ENCODE data around the gene HARS2. TPM values are rescaled to one million over a fixed set of nuclear protein-coding genes. Genes with fewer than 3 reads are reported as not detected.

The HARS2 gene
- total RNA-seq, 1 experiment from 2014 or later, result 20.5 TPM

GRCh38 chr5:140700177-140701144 lies 9.2 kb downstream of the HARS2 start, which contains the start of gene ZMAT2:
Gene ZMAT2 (plus strand): TSS chr5:140700447. CDS start chr5:140700461, 14 bp downstream.
- H4K91ac ChIP-seq (ENCODE audit: insufficient read length, low read depth, low read length), result no peak within 1 kb of the TSS
- no peaks in the 10 kb centered on the region for H3K27me3 Mint-ChIP-seq (ENCODE audit: low read depth)
- H2BK5ac ChIP-seq (ENCODE audit: insufficient read length, low read length), result peak within 1 kb of the TSS; percentile 42
- no peak within 1 kb of the TSS for H2BK20ac ChIP-seq (ENCODE audit: low read depth, low read length, poor library complexity, severe bottlenecking)
- no peaks in the 10 kb centered on the region for H3K27me3 ChIP-seq (ENCODE audit: insufficient read depth, low read length)
- no peak within 1 kb of the TSS for H3K56ac ChIP-seq (ENCODE audit: insufficient read length, low read depth, low read length)
- H4K20me1 ChIP-seq (ENCODE audit: control insufficient read depth, insufficient read depth, insufficient read length), result no peaks in the 10 kb centered on the region
- H3K9me3 Mint-ChIP-seq, result no peaks in the 10 kb centered on the region
- no peaks in the 10 kb centered on the region for H3K4me1 ChIP-seq (ENCODE audit: insufficient read depth, low read length)
- no peak within 1 kb of the TSS for H2AK5ac ChIP-seq (ENCODE audit: insufficient read length, low read length)
- no peak within 1 kb of the TSS for H2AFZ ChIP-seq (ENCODE audit: low read length)
- no peaks in the 10 kb centered on the region for H3K9me3 ChIP-seq (ENCODE audit: control insufficient read depth, low read depth, low read length)
- peak within 1 kb of the TSS; percentile 93 to 99 (median 95) for H3K27ac Mint-ChIP-seq
- no CpG with 5 or more reads among the region's 44 CpGs for WGBS (ENCODE audit: extremely low coverage, insufficient read length, low lambda C conversion rate)
- H2BK12ac ChIP-seq (ENCODE audit: insufficient read length, low read depth, low read length), result no peak within 1 kb of the TSS
- H3K79me2 ChIP-seq (ENCODE audit: insufficient read depth, low read length), result peaks cover 6% of the 10 kb centered on the region; the same call in 1 of the 2 replicates
- H3K23me2 ChIP-seq (ENCODE audit: insufficient read length, low read depth, low read length, poor library complexity, severe bottlenecking), result no peaks in the 10 kb centered on the region
- no peak within 1 kb of the TSS for H2BK120ac ChIP-seq (ENCODE audit: low read depth, low read length, poor library complexity, severe bottlenecking)
- no peak within 1 kb of the TSS for H4K5ac ChIP-seq (ENCODE audit: insufficient read length, low read depth, low read length)
- no peak within 1 kb of the TSS for H3K27ac ChIP-seq (ENCODE audit: insufficient read length, low read depth, low read length)
- no peaks in the 10 kb centered on the region for H3K79me1 ChIP-seq (ENCODE audit: insufficient read depth, low read depth, low read length, poor library complexity, severe bottlenecking)
- H3K18ac ChIP-seq (ENCODE audit: insufficient read length, low read depth, low read length), result peak within 1 kb of the TSS; percentile 60
- no peak for TF ChIP-seq CTCF (conservative IDR thresholded peaks at IDR 0.05)
- H3K4me2 ChIP-seq (ENCODE audit: insufficient read depth, insufficient read length, low read length), result peak within 1 kb of the TSS; percentile 95
- H3T11ph ChIP-seq (ENCODE audit: low read length), result no peak within 1 kb of the TSS
- H3K4ac ChIP-seq (ENCODE audit: low read depth, low read length), result no peak within 1 kb of the TSS
- H2BK15ac ChIP-seq (ENCODE audit: low read depth, low read length), result no peak within 1 kb of the TSS
- H3K14ac ChIP-seq (ENCODE audit: insufficient read depth, low read length), result peak within 1 kb of the TSS; percentile 55
- peaks cover 17 to 20% of the 10 kb centered on the region in 2 experiments for H3K4me1 Mint-ChIP-seq
- H3K4me3 Mint-ChIP-seq, result peak within 1 kb of the TSS; percentile 97
- peaks cover 50 to 91% (median 75%) of the 10 kb centered on the region in 3 experiments for H3K36me3 Mint-ChIP-seq (ENCODE audit: insufficient read depth in 1 of 3, low read depth in 3 of 3)
- peak; percentile 97 for DNase-seq
- no peak within 1 kb of the TSS for H3K23ac ChIP-seq (ENCODE audit: insufficient read length, low read depth, low read length)
- peak within 1 kb of the TSS; percentile 98 for H3K9ac ChIP-seq (ENCODE audit: extremely low read depth, insufficient read length, low read length)
- H4K8ac ChIP-seq (replicated peaks; ENCODE audit: insufficient read length, low read depth, low read length), result no peak within 1 kb of the TSS

Data from H9 (cell line).